Mammary epithelial cell (primary cell): ENCODE data around the gene RNMT.

ENCODE experiments used
- CTCF ChIP-seq, 2 donors: IDR thresholded peaks in 1 of 2; conservative IDR thresholded peaks in 1 of 2; 2 replicates each; pipeline ENCODE4 v1.5.1; 2011 to 2012; ENCODE audit warnings: inconsistent platforms in 2 of 2, low read length in 2 of 2, mild to moderate bottlenecking in 2 of 2, control low read depth in 1 of 2, low read depth in 1 of 2; ENCODE audit not compliant: insufficient read depth in 1 of 2; ENCODE audit errors: extremely low read depth in 1 of 2
- EZH2 ChIP-seq: IDR thresholded peaks from 2 replicates; pipeline ENCODE4 v1.6.1; 2012; ENCODE audit warnings: low read length, inconsistent platforms, borderline replicate concordance

GRCh38 chr18:13796515-13796914, 70.0 kb downstream of the RNMT start:
- TF ChIP-seq EZH2 (no peak), CTCF (conservative IDR thresholded peaks at IDR 0.05 in 1 of 2, IDR thresholded peaks at IDR 0.05 in 1 of 2; ENCODE audit: extremely low read depth in 1 of 2, insufficient read depth in 1 of 2, low read depth in 1 of 2, low read length in 2 of 2) (no peak)
